Urothelium cell line (cell line): ENCODE measurements around the gene PSMD13.
"Not testable (repeated sequence)": the region's sequence is repeated elsewhere in the genome, so short reads cannot be mapped to it uniquely, and the experiment has no call there.

Experiments
- DNase-seq: peaks from one replicate; pipeline ENCODE4 v3.0.0; 2011; ENCODE audit warnings: low spot score, mixed read lengths
- FAIRE-seq: peaks from 2 replicates; lab custom pipeline; 2011; peaks lifted over from hg19 to GRCh38; lab: Jason Lieb, UNC

Gene PSMD13

DNA sequence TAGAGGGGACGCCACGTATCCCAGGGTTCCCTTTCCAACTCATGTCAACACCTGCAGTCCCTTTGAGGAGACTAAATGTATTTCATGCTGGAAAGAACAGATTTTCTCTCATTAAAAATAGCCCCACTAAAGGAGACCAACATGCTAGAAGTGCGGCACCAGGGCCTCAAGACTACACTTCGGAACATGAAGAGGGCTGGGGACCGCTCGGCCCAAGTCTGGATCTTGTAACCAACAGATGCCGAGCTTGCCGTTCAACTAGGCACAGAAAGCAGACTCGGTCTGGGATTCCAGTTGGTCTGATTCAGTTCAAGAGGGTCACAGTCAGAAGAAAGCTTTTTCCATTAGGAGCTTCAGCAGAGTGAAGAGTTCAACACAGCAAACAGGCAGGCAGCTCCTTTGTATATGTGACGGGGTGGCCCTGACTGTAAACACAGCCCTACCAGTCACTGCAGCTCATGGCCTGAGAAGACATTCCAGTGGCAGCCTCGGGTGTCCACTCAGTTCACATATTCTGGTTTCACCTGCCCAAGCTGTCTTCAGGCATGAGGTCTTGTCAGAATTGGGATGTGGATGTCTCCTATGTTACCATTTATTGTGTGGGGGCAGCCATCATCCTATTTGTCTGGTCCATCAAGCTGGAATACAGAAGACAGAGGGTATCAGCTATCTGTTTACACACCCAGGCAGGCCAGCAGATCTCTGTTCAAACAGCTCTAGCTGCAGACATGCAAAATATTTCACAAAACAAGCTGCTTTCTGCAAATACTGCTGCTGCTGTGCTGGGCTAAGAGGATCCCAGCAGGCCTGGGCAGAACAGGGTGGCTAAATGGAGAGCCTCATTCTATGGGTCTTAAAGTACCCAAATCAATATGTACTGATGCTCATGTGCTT, 20.4 kb upstream of the PSMD13 start:
- FAIRE-seq (no peak), DNase-seq (no peak)

DNA sequence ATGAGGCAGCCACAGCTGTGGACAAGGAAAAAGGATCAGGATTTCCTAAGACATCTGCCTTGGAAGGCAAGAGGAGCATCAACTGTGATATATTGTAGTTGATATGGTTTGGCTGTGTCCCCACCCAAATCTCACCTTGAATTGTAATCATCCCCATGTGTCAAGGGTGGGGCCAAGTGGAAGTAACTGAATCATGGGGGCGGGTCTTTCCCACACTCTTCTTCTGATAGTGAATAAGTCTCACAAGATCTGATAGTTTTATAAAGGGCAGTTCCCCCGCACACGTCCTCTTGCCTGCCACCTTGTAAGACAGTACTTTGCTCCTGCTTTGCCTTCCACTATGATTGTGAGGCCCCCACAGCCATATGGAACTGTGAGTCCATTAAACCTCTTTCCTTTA, 19.1 kb upstream of the PSMD13 start:
- DNase-seq (no peak), FAIRE-seq (no peak)

DNA sequence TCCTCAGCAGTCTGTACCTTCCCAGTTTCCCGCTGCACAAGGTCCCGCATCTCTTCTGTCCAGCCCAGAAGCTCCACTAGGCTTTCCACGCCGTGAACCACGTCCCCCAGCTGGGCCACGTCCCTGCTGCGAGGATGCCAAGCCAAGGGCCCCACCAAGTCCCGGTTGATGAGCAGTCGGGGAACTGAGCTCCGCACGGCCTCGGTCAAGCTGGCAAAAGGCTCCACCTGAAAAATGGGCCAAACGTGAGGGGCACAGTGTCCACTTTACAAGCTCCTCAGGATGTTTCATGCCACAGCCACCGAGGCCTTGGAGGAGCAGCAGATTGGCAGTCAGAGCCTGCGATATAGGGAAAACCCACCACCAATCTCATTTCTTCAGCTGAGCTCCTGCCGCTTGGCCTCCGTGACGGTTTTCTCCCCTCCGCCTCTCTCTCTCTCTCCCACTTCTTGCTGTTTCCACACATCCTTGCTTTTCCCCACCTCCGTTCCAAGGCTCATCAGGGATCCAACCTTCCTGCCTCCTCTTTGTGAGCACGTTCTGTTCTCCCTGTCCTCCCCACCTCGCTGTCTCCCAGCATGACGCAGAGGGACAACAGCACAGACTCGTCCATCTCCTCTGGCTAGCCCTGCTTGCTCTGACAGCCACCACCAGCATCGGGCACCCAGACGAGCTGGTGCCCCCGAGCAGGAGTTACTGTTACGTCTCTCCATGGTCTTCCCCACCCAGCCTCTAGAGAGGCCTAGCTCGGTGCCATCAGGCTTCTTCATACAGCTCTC, 17.8 kb upstream of the PSMD13 start:
- FAIRE-seq (no peak), DNase-seq (no peak)

DNA sequence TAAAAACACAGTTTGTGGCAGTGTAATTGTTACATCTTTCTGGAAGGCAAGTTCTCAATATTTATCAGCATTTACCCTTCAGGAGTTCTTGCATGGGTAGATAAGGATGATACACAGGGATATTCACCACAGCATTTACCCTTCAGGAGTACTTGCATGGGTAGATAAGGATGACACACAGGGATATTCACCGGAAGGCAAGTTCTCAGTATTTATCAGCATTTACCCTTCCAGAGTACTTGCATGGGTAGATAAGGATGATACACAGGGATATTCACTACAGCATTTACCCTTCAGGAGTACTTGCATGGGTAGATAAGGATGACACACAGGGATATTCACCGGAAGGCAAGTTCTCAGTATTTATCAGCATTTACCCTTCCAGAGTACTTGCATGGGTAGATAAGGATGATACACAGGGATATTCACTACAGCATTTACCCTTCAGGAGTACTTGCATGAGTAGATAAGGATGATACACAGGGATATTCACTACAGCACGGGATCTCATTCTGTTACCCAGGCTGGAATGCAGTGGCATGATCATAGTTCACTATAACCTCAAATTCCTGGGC, 16.0 kb upstream of the PSMD13 start:
- not testable (repeated sequence) for FAIRE-seq, DNase-seq

DNA sequence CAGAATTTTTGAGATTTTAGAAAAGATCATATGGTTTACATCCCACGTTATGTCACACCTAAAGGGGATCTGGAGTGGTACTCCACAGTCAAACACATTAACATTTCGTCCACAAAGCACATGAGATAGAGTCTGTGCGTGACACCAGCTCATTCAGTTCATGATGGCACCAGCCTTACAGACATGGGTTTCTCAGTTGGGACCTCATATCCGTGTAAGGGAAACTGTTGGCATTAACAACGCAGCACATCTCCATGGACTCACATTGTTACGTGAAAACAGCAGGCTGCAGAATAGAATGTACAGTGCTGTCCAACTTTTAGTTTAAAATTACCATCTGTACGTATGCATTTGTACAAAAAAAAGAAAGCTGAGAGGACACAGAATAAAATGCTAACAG, 15.2 kb upstream of the PSMD13 start:
- DNase-seq: no peak
- no peak for FAIRE-seq

DNA sequence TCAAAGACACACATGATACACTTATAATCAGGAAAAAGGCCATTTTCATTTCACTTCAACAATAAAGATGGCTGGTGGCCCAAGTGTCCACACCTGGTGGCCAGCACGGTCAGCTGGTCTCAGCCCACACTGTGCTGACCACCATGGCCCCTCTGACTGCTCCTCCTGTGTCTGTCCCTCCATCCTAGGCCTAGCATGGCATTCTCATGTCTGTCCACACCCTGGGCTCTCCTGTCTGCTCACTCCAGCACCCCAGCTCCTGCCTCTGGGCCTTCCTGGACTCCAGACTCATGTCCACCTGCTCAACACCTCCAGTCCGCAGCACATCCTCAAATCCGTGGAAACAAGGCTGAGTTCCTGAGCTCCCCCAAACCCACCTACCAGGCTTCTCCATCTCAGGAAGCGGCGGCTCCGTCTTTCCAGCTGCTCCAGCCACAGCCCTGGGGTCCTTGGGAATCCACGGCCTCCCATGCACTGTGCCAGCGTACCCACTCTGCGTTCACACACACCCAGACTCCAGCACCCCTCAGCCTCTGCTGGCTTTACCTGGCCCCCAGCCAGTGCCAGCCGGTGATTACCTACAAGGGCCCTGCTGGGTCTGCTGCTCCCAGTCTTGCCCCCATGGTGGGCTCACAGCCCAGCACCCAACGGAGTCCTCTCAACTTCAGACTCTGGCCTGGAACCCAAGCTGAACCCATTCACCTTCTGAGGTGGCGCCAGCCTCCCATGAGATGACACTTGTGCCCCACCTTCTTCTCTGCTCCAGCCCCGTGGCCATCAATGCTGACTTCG, 14.6 kb upstream of the PSMD13 start:
- DNase-seq: no peak
- FAIRE-seq: no peak

DNA sequence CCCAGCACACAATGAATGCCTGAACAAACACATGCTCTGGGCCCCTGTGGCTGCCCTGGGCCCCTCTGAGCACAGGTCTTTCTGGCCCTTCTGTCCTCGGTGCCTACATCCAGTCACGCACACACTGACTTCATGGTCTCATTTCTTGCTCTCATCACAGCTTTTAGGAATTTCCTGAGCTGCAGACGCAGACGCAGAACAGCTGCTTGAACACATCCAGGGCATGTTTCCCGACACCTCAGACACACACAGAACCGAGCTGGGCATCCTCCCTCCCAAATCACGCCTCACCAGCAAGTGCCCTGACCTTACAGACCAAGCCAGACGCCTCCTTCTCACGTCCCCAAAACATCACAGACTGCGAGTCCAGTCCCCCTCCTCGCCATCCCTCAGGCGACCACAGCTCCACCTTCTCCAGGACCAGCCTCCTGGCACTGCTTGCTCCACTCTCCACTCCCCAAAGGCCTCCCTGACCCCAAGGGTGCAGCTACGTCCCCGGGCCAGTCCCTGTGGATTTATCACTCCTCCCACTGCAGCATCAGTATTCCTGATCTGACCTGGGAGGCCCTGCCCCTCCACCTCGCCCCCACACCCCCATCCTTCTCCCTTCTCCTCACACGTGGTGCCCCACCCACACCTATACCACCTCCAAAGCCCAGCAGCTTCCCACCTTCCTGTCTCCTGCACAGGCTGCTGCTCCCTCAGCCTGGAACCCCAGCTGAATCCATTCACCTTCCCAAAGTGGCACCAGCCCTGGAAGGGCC, 13.6 kb upstream of the PSMD13 start:
- FAIRE-seq (no peak), DNase-seq (no peak)

DNA sequence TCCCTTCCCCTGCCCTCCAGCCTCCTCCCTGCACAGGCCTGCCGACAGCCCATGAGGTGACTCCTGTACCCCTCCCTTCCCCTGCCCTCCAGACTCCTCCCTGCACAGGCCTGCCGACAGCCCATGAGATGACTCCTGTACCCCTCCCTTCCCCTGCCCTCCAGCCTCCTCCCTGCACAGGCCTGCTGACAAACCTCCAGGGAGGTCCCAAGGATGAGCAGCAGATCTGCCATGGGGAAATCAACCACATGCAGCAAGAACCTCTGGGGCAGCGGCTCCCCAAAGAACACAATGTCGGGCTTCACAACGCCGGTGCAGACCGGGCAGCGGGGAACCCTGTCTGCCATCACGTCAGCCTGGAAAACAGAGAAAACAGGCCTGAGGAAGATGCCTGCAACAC, 12.9 kb upstream of the PSMD13 start:
- no peak for DNase-seq
- no peak for FAIRE-seq

DNA sequence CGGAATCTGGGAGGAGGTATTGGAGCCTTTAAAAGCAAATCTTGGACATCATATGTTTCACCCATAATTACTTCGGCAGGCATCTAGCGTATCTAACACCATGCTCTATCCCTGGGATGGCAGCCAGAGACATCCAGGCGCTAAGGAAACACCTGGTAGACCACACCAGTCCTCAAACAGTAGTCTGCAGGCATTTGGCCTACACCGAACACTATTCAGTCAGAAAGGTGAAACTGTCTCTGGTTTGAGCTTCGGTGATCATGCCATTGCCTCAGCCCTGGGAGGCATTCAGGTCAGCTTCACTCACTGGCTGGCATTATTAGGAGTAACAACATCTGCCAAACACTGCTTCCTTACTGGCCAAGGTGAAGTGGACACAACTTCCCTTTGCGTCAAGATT, 12.4 kb upstream of the PSMD13 start:
- DNase-seq (no peak), FAIRE-seq (no peak)

DNA sequence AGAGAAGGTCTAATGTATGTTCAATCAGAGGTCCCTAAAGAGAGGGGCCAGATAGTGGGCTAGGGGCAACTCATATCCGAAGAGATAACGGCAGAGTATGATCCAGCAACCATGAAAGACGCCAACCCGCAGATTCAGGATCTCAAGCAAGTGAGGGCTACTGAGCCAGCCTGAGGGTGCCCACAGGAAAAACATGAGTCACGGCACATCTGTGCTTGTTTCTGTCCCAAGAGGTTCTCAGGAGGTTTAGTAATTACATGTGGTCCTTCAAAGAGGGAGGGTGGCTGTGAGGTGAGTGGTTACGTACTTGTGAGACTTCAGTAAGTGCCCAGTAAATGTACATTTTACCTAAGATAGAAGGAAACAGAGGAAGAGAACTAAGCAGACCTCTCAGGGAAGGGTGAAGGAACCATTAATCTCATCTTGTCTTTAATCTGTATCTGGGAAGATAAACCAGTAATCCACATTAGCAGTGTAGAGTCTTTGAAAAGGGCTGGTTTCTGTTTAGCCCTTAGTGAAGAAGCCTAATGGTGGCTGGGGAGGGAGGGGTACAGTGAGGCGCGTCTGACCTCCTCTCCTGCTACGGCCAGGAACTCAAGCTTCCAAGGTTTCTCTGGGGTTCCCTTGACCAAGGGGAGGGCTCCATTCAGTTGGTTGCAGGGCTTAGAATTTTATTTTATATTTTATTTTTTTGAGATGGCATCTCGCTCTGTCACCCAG, 10.9 kb upstream of the PSMD13 start:
- no peak for FAIRE-seq
- DNase-seq: no peak

DNA sequence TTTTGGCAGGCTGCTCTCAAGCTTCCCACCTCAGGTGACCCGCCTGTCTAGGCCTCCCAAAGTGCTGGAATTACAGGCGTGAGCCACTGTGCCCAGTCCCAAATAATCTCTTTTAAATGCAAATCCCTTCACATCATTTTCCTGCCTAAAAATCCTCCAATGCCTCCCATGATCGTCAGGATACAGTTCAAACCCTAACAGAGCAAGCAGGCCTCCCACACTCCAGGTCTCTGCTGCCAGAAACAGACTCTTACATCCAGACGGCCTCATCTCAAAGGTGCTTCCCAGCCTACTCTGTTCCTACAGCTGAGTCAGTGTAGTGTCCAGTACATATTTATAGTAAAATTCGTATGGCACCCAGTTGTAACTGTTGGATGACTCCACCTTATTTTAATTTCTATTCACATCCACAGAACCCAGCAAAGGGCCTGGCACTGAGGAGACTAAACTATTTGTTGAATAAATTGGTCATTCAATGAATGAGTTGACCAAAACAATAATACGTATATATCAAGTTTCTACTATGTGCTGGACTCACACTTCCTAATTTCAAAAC, 8.9 kb upstream of the PSMD13 start:
- FAIRE-seq (no peak), DNase-seq (no peak)

DNA sequence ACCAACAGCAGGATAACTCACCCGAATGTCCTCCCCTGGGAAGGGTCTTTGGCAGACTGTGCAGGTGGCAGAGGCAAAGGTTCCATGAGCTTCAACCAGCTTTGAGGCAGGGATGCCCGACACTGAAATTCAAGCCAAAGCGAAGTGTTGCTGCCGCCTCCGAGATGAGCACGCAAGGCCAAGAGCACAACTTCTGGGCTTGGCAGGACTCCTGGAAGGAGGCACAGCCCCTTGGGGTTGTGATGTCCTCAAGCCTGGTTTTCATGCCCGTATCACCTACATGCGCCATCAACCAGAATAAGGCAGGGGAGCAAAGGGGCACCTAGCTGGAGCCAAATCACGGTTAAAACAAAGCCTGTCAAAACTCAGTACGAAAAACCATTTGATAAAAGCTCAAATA, 6.3 kb upstream of the PSMD13 start:
- no peak for DNase-seq
- FAIRE-seq: no peak

DNA sequence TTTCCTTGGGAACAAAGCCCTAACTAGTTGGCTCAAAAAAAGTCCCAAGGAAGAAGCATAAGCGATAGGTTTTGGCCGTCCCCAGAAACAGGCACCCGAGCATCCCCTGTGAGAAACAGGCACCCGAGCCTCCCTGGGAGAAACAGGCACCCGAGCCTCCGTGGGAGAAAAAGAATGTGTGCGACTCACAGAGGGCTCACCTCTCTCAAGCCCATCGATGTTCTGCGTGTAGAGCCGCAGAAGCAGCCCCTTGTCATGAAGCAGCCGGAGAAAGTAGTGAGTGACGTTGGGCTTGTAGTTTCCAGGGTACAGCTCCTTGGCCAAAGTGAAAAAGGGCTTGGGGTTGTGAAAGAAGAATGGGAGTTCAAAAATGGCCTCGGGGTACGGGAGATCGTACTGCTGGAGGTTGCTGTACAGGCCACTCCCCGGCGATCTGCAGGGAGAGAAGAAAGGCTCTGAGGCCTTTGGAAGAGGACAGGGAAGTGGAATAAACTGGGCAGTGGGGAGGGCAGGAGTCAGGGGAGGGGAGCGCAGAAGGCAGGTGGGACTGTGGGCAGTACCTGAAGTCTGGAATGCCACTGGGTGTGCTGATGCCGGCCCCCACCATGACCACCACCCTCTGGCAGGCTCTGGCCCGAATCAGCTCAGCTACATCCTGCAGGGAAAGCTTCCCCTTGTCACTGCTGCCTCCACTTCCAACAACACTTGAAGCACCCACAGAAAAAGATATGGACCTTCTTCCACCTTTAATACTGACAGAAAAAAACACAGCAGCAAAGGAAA, 3.8 kb upstream of the PSMD13 start:
- no peak for FAIRE-seq
- no peak for DNase-seq

DNA sequence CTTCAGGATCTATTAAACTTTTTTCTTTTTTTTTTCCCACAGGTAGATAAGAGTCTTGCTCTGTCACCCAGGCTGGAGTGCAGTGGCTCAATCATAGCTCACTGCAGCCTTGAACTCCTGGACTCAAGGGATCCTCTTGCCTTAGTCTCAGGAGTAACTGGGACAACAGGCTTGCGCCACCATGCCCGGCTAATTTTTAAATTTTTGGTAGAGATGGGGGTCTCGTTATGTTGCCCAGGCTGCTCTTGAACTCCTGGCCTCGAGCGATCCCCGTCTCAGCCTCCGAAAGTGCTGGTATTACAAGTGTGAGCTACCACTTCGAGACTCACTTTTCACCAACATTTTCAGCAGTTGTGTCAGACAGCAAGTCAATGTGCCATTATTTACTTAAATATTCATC, 1.6 kb upstream of the PSMD13 start:
- FAIRE-seq (no peak), DNase-seq (no peak)

DNA sequence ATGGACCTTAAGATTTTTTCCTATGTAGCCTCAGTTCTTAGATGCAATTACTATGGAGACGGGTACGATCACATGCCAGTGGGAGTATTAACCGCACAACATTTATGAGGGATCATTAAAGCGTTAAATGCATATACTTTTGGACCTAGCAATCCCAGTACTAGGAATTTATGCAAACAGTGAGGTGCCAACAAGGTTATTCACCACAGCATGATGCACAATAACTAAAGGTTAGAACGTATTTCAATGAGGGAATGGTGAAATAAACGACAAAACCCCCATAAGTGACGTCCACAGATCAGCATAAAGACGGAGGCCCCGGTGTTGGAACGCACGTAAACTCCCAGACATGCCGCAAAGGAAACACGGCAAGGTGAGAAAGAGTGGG, 1.2 kb upstream of the PSMD13 start:
- FAIRE-seq (no peak), DNase-seq (no peak)

DNA sequence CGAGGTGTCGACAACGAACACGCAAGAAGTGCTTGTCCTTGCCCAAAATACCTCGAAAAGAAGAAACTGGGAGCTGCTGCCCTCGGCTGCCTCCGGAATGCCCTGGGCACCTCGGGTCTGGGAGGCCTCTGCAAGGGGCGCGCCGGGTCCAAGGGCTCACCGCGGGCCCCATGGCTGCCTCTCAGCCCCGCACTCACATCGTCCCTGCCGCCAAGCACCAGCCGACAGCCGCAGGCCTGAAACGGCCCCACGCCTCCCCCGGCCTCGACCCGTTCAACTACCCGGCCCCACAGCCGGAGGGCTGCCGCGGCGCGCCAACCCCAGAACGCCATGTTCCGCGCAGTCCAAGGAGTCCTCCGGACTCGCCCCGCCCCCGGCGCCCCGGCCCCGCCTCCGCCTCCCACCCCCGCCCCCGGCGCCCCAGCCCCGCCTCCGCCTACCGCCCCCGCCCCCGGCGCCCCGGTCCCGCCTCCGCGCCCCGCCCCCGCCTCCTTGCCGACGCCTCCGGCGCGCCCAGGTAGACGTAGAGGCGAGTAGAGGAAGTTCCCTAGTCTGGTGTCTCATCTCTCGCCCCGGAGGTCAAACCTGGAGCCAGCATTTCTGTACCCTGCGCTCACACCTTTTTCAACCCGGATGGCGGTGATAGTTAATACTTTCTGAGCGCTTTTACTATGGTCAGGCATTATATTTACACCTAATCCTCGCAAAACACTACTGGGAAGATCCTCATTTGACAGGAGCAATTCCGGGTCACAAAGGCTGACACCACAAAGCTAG, 591 bp upstream of the PSMD13 start, which contains the start of gene SIRT3:
Gene SIRT3 (minus strand): TSS at position 346 of the 777 bp plus-strand sequence. CDS start 14 bp downstream, at position 332.
- FAIRE-seq: no peak

DNA sequence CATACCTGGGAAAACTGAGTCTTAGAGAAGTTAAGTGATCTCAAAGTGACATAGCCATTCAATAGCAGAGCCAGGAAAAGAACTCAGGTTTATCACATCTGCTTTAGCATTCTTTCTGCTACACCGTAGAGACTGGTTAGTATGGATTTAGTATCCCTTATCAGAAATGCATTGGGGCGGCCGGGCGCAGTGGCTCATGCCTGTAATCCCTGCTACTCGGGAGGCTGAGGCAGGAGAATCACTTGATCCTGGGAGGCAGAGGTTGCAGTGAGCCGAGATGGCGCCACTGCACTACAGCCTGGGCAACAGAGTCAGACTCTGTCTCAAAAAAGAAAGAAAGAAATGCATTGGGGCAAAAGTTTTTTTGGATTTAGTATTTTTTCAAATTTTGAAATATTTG, 1.6 kb downstream of the PSMD13 start:
- DNase-seq, FAIRE-seq: not testable (repeated sequence)

More for the DNA sequence above, 591 bp upstream of the PSMD13 start, which contains the start of gene SIRT3:
- DNase-seq: peak; percentile 90

DNA sequence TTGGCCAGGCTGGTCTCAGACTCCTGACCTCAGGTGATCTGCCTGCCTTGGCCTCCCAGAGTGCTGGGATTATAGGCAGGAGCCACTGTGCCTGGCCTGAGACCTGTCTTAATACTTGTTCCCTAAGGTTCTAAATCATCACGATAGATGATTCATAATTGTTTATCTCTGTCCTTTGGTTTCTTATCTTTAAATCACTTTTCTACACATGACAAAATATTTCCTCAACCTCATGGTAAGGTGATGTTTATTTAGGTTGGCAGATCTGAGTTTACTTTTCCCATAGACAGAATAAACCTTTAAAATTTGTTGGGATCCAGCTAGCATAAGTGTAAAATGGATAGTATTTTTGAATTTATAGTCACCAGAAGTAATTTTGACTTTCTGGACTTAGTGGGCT, 3.5 kb downstream of the PSMD13 start:
- no peak for DNase-seq
- FAIRE-seq: no peak
